Large intestine (tissue), 3 donors: Measurements from ENCODE around the gene MAP2K7. TPM values are rescaled to one million over a fixed set of nuclear protein-coding genes. Genes with fewer than 3 reads are reported as not detected.

Experiments used
- DNase-seq, 2 donors: peaks; one replicate each; pipeline versions ENCODE4 v3.0.0 to v3.0.0-alpha.2; 2013
- H3K27ac ChIP-seq: one replicate; pipeline ENCODE4 v1.5.1; 2013; ENCODE audit warnings: low read length
- H3K27me3 ChIP-seq: 2 replicates; pipeline ENCODE4 v1.6.1; 2013; ENCODE audit warnings: low read length; ENCODE audit not compliant: control insufficient read depth, insufficient read depth
- H3K36me3 ChIP-seq: 2 replicates; pipeline ENCODE4 v1.6.1; 2013; ENCODE audit warnings: low read length; ENCODE audit not compliant: control insufficient read depth, insufficient read depth
- H3K4me1 ChIP-seq: one replicate; pipeline ENCODE4 v1.6.1; 2013; ENCODE audit warnings: low read length; ENCODE audit not compliant: control insufficient read depth, insufficient read depth
- H3K4me3 ChIP-seq: one replicate; pipeline ENCODE4 v1.5.1; 2013; ENCODE audit warnings: low read length
- H3K9me3 ChIP-seq: one replicate; pipeline ENCODE4 v1.6.1; 2013; ENCODE audit warnings: mild to moderate bottlenecking, low read depth, low read length, moderate library complexity; ENCODE audit not compliant: control insufficient read depth
- WGBS: methylation state at CpG from one replicate; pipeline ENCODE4 v1.1.5; 2013; ENCODE audit warnings: low lambda C conversion rate; ENCODE audit not compliant: insufficient coverage; 5-methylcytosine and 5-hydroxymethylcytosine counted together
- polyA plus RNA-seq: library from polyadenylated mRNA; unstranded; fragments of 120-200 nt; gene quantifications from one replicate; pipeline ENCODE4 v1.2.1, GENCODE V29; 2013

MAP2K7 gene
- polyA plus RNA-seq, 1 donor = 28.5 TPM

GRCh38 chr19:7908078-7908699 is 4.5 kb downstream of the MAP2K7 start:
- no CpG with 5 or more reads among the region's 14 CpGs for WGBS

DNA sequence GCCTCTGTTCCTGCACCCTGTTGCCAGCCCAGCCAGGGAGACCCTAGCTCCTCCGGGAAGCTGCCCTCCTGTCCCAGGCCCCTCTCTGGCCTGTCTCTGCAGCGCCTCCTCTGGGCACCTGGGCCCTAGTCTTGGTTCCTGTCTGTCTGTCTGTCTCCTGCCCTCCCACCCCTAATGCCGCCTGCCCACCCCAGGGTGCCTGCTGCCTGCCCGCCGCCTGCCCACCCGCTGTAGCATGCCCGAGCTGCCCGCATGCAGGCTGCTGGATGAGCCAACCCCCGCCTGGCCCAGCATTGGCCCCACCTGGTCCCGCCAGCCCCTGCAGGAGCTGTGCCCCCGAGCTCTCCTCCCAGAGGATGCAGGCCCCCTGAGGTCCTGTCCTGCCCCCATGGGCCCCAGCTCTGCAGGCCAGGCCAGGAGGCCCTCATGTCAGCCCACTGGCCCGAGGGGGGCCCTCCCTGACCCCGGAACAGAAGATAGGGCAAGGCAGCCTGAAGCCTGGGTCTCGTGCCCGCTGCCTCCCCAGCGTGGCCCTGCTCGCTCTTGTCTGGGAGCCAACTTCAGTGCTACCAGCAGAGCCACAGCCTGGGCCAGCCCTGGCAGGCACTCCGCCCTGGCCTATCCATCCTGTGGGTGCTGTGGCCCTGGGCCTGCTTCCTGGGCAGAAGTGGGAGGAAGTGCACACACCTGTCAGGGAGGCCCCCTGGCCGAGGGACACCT is 5.2 kb downstream of the MAP2K7 start:
- Histone ChIP-seq H3K4me1 (peaks cover 9% of the 10 kb centered on the region), H3K36me3 (peaks cover 53% of the 10 kb centered on the region), H3K4me3 (no peak overlapping the region), H3K27me3 (no peaks in the 10 kb centered on the region), H3K27ac (no peak overlapping the region), H3K9me3 (peaks cover 7% of the 10 kb centered on the region)
- no peak for DNase-seq
- no CpG with 5 or more reads among the region's 19 CpGs for WGBS

More at GRCh38 chr19:7908078-7908699, 4.5 kb downstream of the MAP2K7 start:
- Histone ChIP-seq H3K4me3 (no peak overlapping the region), H3K27ac (no peak overlapping the region), H3K27me3 (no peaks in the 10 kb centered on the region), H3K9me3 (no peaks in the 10 kb centered on the region), H3K4me1 (peaks cover 9% of the 10 kb centered on the region), H3K36me3 (peaks cover 51% of the 10 kb centered on the region)
- DNase-seq = no peak

- H3K27ac ChIP-seq = no peak overlapping the region
- peaks cover 9% of the 10 kb centered on the region for H3K4me1 ChIP-seq
- peaks cover 4% of the 10 kb centered on the region for H3K27me3 ChIP-seq
- WGBS = no CpG with 5 or more reads among the region's 21 CpGs
- peaks cover 7% of the 10 kb centered on the region for H3K9me3 ChIP-seq
- no peak overlapping the region for H3K4me3 ChIP-seq
- H3K36me3 ChIP-seq = peaks cover 53% of the 10 kb centered on the region
- DNase-seq = no peak
Measured at GRCh38 chr19:7909471-7910067, 5.9 kb downstream of the MAP2K7 start.

GRCh38 chr19:7910321-7911161 is 6.9 kb downstream of the MAP2K7 start:
- Histone ChIP-seq H3K4me1 (peaks cover under 1% of the 10 kb centered on the region), H3K27ac (no peak overlapping the region), H3K27me3 (peaks cover 13% of the 10 kb centered on the region), H3K36me3 (peaks cover 51% of the 10 kb centered on the region), H3K9me3 (peaks cover 7% of the 10 kb centered on the region), H3K4me3 (no peak overlapping the region)
- no CpG with 5 or more reads among the region's 54 CpGs for WGBS
- no peak for DNase-seq

DNA sequence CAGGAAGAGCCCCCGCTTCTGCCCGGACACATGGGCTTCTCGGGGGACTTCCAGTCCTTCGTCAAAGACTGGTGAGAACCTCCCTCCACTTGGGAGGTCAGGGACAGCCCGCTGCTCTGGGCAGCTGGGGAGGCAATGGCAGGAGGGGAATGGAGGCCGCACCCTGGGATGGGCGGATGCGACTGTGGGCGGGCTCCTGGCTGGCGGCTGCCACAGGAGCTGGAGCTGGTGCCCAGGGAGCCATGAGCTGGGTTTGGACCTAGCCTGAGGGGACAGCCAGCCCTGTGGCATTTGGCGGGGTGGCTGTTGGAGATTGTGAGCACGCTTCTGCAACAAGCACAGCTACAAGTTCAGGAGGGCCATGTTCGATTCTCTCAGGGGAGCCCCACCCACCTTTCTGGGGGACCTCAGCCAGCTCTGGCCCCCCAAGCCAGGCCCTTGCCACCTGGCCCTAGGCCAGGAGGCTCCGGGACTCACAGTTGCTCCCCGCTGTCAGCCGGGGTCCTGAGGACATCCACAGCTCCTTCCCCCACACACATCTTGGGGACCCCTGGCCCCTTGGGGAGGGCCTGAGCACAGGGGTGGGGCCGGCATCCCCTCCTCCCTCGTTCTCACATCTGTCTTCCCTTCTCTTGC is 7.9 kb downstream of the MAP2K7 start:
- peaks cover 42% of the 10 kb centered on the region for H3K36me3 ChIP-seq
- DNase-seq = no peak
- H3K27ac ChIP-seq = no peak overlapping the region
- no peak overlapping the region for H3K4me3 ChIP-seq
- peaks cover 23% of the 10 kb centered on the region for H3K27me3 ChIP-seq
- H3K4me1 ChIP-seq = peaks cover 8% of the 10 kb centered on the region
- WGBS = no CpG with 5 or more reads among the region's 18 CpGs
- H3K9me3 ChIP-seq = peaks cover 11% of the 10 kb centered on the region

DNA sequence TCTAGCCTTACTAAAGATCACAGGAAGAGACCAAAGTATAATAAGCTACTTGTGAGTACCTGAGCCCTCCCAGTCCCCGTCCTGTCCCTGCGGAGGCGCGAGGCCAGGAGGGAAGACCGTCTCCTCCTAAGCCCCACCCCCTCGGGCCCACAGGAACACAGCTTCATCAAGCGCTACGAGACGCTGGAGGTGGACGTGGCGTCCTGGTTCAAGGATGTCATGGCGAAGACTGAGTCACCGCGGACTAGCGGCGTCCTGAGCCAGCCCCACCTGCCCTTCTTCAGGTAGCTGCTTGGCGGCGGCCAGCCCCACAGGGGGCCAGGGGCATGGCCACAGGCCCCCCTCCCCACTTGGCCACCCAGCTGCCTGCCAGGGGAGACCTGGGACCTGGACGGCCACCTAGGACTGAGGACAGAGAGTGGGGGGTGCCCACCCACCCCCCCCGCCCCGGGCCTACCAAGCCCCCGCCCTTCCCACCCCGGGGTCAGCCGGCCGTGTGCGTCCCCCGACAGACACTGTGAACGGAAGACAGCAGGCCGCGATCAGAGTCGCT is 8.5 kb downstream of the MAP2K7 start:
- H3K27me3 ChIP-seq = peaks cover 27% of the 10 kb centered on the region
- no peak for DNase-seq
- peaks cover 42% of the 10 kb centered on the region for H3K36me3 ChIP-seq
- no peak overlapping the region for H3K27ac ChIP-seq
- H3K4me3 ChIP-seq = no peak overlapping the region
- peaks cover 12% of the 10 kb centered on the region for H3K4me1 ChIP-seq
- H3K9me3 ChIP-seq = peaks cover 11% of the 10 kb centered on the region
- no CpG with 5 or more reads among the region's 31 CpGs for WGBS

DNA sequence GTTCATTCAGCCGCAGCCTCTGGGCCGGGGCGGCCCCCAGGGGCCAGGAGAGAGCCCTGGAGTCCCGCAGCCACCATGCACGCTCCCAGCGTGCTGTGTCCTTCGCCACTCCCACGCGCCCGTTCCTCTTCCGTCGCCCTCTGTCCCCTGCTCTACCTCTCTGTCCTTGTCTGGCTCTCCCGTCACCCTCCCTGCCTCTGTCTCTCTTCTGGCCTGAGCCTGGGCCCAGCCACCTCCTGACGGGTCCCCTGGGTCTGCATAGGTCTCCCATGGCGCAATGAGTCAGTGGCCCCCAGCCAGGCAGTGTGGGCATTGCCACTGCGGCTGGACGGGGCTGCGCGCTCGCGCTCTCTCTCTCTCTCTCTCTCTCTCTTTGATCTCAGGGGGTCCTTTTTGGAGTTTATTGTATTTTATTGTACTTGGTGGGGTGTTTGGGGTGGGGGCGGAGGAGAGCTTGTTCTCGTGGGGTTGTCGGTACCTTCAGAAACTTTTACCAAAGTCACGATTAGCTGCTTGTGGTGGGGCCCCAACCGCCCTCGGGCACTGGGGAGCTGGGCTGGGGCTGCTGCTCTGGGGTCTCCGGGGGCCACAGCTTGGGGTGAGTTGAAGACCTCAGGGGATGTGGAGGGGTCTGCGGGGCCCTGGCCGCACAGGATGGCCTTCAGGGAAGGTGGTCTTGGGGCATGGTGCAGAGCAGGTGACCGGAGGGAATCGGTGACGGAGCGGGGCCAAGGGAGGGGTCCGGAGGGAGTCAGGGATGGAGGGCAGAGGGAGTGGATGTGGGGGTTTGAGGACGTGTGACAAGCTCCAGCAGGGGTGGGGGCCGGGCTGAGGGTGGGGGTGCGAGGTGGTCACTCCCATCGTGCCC is 9.3 kb downstream of the MAP2K7 start:
- H3K4me1 ChIP-seq = peaks cover 14% of the 10 kb centered on the region
- 100% methylated on average over 1 of the region's 39 CpGs for WGBS
- no peak overlapping the region for H3K27ac ChIP-seq
- DNase-seq = no peak
- H3K27me3 ChIP-seq = peaks cover 34% of the 10 kb centered on the region
- no peak overlapping the region for H3K4me3 ChIP-seq
- peaks cover 11% of the 10 kb centered on the region for H3K9me3 ChIP-seq
- peaks cover 40% of the 10 kb centered on the region for H3K36me3 ChIP-seq

DNA sequence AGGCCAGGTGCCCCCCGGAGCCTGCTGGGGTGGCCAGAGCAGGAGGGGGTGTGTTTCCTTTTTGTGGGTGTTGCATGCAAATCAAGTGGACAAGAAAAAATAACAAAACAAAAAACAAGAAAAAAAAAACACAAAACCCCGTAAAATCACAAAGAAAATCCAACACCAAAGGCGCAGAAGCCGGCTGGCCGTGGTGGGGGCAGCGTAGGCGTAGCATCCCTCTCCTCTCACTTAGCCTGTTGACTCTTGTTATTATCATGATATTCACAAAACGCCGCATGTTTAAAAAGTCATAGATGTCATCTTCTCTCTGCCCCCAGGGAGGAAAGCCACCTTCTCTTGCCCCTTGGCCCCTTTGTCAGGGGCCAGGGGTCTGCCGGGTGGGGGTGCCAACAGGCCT is 10.0 kb downstream of the MAP2K7 start:
- no peak overlapping the region for H3K4me3 ChIP-seq
- H3K9me3 ChIP-seq = peaks cover 11% of the 10 kb centered on the region
- no CpG with 5 or more reads among the region's 10 CpGs for WGBS
- peaks cover 40% of the 10 kb centered on the region for H3K36me3 ChIP-seq
- peaks cover 42% of the 10 kb centered on the region for H3K27me3 ChIP-seq
- H3K27ac ChIP-seq = no peak overlapping the region
- no peak for DNase-seq
- H3K4me1 ChIP-seq = peaks cover 17% of the 10 kb centered on the region

DNA sequence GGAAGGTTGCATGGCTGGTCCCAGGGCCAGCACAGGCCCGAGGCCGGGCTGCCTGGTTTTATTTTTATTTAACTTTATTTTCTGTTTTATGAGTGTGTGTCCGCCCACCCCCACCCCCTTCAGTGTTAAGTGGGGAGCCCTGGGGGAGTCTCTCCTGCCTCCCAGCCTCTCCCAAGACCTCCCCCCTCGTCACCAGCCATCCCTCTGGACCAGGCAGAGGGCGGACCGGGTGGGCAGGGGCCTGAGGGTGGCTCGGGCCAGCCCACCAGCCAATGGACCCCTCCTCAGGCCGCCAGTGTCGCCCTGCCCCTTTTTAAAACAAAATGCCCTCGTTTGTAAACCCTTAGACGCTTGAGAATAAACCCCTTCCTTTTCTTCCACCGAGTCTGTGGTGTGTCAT is 10.4 kb downstream of the MAP2K7 start:
- Histone ChIP-seq H3K4me3 (no peak overlapping the region), H3K27me3 (peaks cover 46% of the 10 kb centered on the region), H3K9me3 (peaks cover 11% of the 10 kb centered on the region), H3K27ac (no peak overlapping the region), H3K4me1 (peaks cover 21% of the 10 kb centered on the region), H3K36me3 (peaks cover 39% of the 10 kb centered on the region)
- WGBS = no CpG with 5 or more reads among the region's 12 CpGs
- no peak for DNase-seq
